ENCODE measurements around the gene MRPS17. TPM values are rescaled to one million over a fixed set of nuclear protein-coding genes. Genes with fewer than 3 reads are reported as not detected.

MRPS17 gene
- total and polyA plus RNA-seq, 2 donors (not counting 1 experiment from before 2014, with no cell fraction given): 14.6 to 17.5 TPM

DNA sequence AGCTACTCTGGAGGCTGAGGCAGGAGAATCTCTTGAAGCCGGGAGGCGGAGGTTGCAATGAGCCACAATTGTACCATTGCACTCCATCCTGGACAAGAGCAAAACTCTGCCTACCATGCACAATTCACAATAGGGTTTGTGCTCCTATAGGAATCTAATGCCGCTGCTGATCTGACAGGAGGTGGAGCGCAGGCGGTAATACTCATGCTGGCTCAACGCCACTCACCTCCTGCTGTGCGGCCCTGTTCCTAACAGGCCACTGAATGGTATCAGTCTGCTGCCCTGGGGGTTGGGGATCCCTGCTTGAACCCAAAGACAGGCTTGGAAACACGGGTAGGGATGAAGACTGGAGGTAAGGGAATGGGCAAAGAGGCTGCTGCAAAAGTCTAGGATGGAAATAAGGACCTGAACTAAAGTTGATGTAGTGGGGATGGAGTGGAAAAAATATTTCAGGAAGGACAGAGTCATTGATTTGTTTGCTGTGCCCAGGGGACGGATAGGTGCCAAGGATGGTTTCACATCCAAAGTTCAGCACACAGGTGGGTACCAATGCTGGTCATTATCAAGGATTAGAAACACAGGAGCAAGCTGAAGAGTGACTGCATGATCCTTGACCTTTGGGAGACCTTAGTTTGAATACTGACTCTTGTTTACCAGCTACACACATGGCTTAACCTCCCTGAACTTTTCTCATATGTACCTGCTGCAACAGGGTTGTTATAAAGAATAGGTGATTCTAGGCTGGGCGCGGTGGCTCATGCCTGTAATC is 2.2 kb downstream of the MRPS17 start:
- no peaks in the 10 kb centered on the region for H3K27me3 ChIP-seq (ENCODE audit: control insufficient read depth, insufficient read depth, low read length)
- TF ChIP-seq EZH2 (IDR thresholded peaks at IDR 0.05; ENCODE audit: low read length, missing control alignments): no peak
- TF ChIP-seq, protein P1, sequence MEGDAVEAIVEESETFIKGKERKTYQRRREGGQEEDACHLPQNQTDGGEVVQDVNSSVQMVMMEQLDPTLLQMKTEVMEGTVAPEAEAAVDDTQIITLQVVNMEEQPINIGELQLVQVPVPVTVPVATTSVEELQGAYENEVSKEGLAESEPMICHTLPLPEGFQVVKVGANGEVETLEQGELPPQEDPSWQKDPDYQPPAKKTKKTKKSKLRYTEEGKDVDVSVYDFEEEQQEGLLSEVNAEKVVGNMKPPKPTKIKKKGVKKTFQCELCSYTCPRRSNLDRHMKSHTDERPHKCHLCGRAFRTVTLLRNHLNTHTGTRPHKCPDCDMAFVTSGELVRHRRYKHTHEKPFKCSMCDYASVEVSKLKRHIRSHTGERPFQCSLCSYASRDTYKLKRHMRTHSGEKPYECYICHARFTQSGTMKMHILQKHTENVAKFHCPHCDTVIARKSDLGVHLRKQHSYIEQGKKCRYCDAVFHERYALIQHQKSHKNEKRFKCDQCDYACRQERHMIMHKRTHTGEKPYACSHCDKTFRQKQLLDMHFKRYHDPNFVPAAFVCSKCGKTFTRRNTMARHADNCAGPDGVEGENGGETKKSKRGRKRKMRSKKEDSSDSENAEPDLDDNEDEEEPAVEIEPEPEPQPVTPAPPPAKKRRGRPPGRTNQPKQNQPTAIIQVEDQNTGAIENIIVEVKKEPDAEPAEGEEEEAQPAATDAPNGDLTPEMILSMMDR (conservative IDR thresholded peaks at IDR 0.05 in 1 of 2, IDR thresholded peaks at IDR 0.05 in 1 of 2; ENCODE audit: low read depth in 1 of 2, low read length in 2 of 2): no peak
- no peaks in the 10 kb centered on the region for H3K4me1 ChIP-seq (ENCODE audit: control insufficient read depth, extremely low read depth, insufficient read depth, low read length)
- H3K4me3 ChIP-seq (replicated peaks in 1 of 4; ENCODE audit: control extremely low read depth in 1 of 4, insufficient read depth in 1 of 4, low read depth in 3 of 4, low read length in 4 of 4): no peak overlapping the region
- H2AFZ ChIP-seq (ENCODE audit: low read length): no peak overlapping the region
- H3K4me2 ChIP-seq (ENCODE audit: extremely low read depth, insufficient read depth, low read length): no peak overlapping the region
- H3K9ac ChIP-seq (ENCODE audit: insufficient read depth, low read length): no peak overlapping the region
- H3K36me3 ChIP-seq (ENCODE audit: control insufficient read depth, insufficient read depth, low read length): no peaks in the 10 kb centered on the region
- H3K9me3 ChIP-seq (ENCODE audit: control insufficient read depth, insufficient read depth, low read depth, low read length): no peaks in the 10 kb centered on the region
- H3K27ac ChIP-seq (ENCODE audit: insufficient read depth, low read length): no peak overlapping the region
- DNase-seq (ENCODE audit: low read depth in 2 of 2): no peak
- no peaks in the 10 kb centered on the region for H4K20me1 ChIP-seq (ENCODE audit: control insufficient read depth, extremely low read depth, insufficient read depth, low read length)
- H3K79me2 ChIP-seq (ENCODE audit: control insufficient read depth, insufficient read depth, low read length): peaks cover 12% of the 10 kb centered on the region

DNA sequence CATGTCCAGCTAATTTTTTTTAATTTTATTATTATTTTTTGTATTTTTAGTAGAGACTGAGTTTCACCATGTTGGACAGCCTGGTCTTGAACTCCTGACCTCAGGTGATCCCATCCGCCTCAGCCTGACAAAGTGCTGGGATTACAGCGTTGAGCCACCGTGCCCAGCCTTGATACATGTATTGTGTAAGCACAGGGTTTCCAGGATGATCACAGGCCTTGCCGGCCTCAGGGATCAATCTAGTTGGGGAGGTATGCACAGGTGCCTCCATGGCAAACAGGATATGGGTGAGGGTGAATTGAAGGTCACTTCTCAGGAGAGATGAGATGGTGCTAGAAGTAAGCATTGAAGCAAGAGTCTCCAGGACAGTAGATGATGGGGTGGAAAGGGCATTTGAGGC is 5.5 kb downstream of the MRPS17 start:
- H3K4me3 ChIP-seq (replicated peaks in 1 of 4; ENCODE audit: control extremely low read depth in 1 of 4, insufficient read depth in 1 of 4, low read depth in 3 of 4, low read length in 4 of 4): no peak overlapping the region
- TF ChIP-seq, protein P1 (conservative IDR thresholded peaks at IDR 0.05 in 1 of 2, IDR thresholded peaks at IDR 0.05 in 1 of 2; ENCODE audit: low read depth in 1 of 2, low read length in 2 of 2): no peak
- TF ChIP-seq EZH2 (IDR thresholded peaks at IDR 0.05; ENCODE audit: low read length, missing control alignments): no peak
- H3K9ac ChIP-seq (ENCODE audit: insufficient read depth, low read length): no peak overlapping the region
- H3K36me3 ChIP-seq (ENCODE audit: control insufficient read depth, insufficient read depth, low read length): no peaks in the 10 kb centered on the region
- no peaks in the 10 kb centered on the region for H3K9me3 ChIP-seq (ENCODE audit: control insufficient read depth, insufficient read depth, low read depth, low read length)
- H2AFZ ChIP-seq (ENCODE audit: low read length): no peak overlapping the region
- H3K4me2 ChIP-seq (ENCODE audit: extremely low read depth, insufficient read depth, low read length): no peak overlapping the region
- no peaks in the 10 kb centered on the region for H4K20me1 ChIP-seq (ENCODE audit: control insufficient read depth, extremely low read depth, insufficient read depth, low read length)
- DNase-seq (ENCODE audit: low read depth in 2 of 2): no peak
- peaks cover 7% of the 10 kb centered on the region for H3K79me2 ChIP-seq (ENCODE audit: control insufficient read depth, insufficient read depth, low read length)
- no peak overlapping the region for H3K27ac ChIP-seq (ENCODE audit: insufficient read depth, low read length)
- H3K4me1 ChIP-seq (ENCODE audit: control insufficient read depth, extremely low read depth, insufficient read depth, low read length): no peaks in the 10 kb centered on the region
- no peaks in the 10 kb centered on the region for H3K27me3 ChIP-seq (ENCODE audit: control insufficient read depth, insufficient read depth, low read length)

DNA sequence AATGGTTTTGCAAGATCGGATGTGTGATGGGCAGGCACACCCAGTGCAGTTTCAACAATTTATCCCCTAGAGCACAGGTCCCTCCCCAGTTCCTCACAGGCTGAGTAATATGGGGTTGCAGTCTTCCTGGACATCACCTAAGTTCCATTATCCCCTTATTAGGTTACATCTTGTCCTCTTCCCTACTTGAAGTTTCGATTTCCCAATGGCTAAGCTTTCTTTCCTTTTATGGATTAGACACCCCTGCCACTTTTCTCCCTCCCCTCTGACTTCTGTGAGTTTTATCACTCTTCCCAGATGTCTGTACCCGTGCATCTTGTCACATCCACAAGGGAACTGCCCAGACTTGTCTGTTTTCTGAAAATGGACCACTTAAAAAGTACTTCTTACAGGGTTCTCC is 10.3 kb downstream of the MRPS17 start:
- Histone ChIP-seq H3K9ac (ENCODE audit: insufficient read depth, low read length) (no peak overlapping the region), H3K36me3 (ENCODE audit: control insufficient read depth, insufficient read depth, low read length) (no peaks in the 10 kb centered on the region), H4K20me1 (ENCODE audit: control insufficient read depth, extremely low read depth, insufficient read depth, low read length) (no peaks in the 10 kb centered on the region), H3K4me3 (replicated peaks in 1 of 4; ENCODE audit: control extremely low read depth in 1 of 4, insufficient read depth in 1 of 4, low read depth in 3 of 4, low read length in 4 of 4) (no peak overlapping the region), H3K4me2 (ENCODE audit: extremely low read depth, insufficient read depth, low read length) (no peak overlapping the region), H2AFZ (ENCODE audit: low read length) (no peak overlapping the region), H3K27ac (ENCODE audit: insufficient read depth, low read length) (no peak overlapping the region), H3K9me3 (ENCODE audit: control insufficient read depth, insufficient read depth, low read depth, low read length) (no peaks in the 10 kb centered on the region), H3K27me3 (ENCODE audit: control insufficient read depth, insufficient read depth, low read length) (no peaks in the 10 kb centered on the region), H3K4me1 (ENCODE audit: control insufficient read depth, extremely low read depth, insufficient read depth, low read length) (peaks cover 5% of the 10 kb centered on the region), H3K79me2 (ENCODE audit: control insufficient read depth, insufficient read depth, low read length) (peaks cover 2% of the 10 kb centered on the region)
- no peak for DNase-seq (ENCODE audit: low read depth in 2 of 2)
- TF ChIP-seq, protein P1 (conservative IDR thresholded peaks at IDR 0.05 in 1 of 2, IDR thresholded peaks at IDR 0.05 in 1 of 2; ENCODE audit: low read depth in 1 of 2, low read length in 2 of 2): no peak
- no peak for TF ChIP-seq EZH2 (IDR thresholded peaks at IDR 0.05; ENCODE audit: low read length, missing control alignments)

Data from fibroblast of lung (primary cell).